NCI-H82 treated with DMSO at 0.1 percent for 48 hours (cell line): ENCODE results near the gene DDX20.

Experiments
- DNase-seq: peaks from one replicate; lab custom pipeline; 2025; ENCODE audit not compliant: unreplicated experiment; lab: John Stamatoyannopoulos, UW

Gene DDX20

GRCh38 chr1:111755331-111756123 lies at the start of gene DDX20:
Gene DDX20, plus strand, starts transcription at chr1:111755901. Its CDS starts 24 bp downstream, at chr1:111755925.
- DNase-seq, result peak; percentile 93

- no peak for DNase-seq
These were observed 48.8 kb upstream of the DDX20 start for GRCh38 chr1:111706921-111707320.

DNA sequence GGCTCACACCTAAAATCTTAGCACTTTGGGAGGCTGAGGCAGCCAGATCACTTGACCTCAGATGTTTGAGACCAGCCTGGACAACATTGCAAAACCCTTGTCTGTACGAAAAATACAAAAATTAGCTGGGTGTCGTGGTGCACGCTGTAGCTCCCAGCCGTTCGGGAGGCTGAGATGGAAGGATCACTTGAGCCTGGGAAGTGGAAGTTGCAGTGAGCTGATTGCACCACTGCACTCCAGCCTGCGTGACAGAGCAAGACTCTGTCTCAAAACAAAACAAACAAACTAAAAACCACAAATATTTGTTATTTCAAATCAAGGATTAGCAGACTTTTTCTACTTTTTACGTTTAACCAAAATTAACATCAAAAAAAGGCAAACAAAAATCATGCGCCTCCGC lies 47.8 kb upstream of the DDX20 start:
- DNase-seq, result no peak

DNA sequence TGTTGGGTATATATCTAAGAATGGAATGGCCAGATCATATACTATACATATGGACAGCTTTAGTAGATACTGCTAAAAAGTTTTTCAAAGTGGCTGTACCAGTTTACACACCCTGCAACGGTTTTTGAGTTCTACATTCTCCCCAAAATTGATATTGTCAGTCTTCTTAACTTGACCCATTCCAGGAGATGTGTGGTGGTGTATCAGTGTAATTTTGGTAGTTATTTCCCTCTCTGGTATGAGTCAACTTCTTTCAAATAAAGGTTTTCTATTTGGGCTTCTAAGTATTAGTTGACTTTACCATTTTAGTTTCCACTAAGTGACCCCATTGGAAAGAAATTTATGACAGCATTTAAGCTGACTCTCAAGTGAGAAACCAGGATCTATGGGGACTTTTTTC lies 45.7 kb upstream of the DDX20 start:
- DNase-seq, result no peak

- DNase-seq, result no peak
These were observed 39.4 kb upstream of the DDX20 start for GRCh38 chr1:111716333-111716732.

- DNase-seq, result no peak
These were observed 38.3 kb upstream of the DDX20 start for GRCh38 chr1:111717450-111717849.

DNA sequence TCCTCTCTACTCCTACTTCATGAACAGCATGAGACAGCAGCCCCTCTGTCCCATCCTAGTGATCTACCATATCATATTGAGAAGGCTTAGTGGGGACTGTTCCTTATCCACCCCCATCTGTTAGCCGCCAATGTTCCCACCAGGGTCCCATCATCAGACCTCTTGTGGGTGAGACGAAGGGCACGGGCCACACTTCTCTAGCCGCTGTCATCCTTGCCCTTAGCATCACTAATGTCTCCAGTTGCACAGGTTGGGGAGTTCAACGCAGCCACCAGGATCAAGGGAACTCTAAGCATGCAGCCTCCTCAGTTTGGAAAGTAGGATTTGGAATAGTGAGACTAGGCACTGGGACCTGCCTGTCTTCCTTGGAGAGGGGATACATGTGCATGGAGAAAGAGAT lies 36.6 kb upstream of the DDX20 start:
- DNase-seq, result no peak

DNA sequence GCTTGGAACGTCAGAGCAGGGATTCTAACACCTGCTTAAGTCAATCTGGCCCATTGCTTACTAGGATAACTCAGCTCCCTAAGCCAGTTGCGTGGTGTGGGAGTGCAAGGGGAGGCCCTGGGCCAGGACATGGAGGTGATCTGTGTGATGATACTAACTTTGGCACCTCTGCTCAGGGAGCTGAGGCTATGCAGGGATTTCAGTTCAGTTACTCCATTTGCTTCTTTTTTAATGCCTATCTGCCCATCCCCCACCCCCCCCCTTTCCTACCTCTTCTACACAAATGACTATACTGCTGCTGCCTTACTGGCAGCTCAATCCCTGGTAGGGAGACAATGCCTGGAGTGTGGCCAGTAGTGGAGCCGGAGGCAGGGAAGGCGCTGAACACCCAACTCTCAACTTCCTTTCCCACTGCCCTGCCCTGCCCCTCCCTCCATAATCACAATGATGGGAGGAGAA lies 36.0 kb upstream of the DDX20 start:
- no peak for DNase-seq

DNA sequence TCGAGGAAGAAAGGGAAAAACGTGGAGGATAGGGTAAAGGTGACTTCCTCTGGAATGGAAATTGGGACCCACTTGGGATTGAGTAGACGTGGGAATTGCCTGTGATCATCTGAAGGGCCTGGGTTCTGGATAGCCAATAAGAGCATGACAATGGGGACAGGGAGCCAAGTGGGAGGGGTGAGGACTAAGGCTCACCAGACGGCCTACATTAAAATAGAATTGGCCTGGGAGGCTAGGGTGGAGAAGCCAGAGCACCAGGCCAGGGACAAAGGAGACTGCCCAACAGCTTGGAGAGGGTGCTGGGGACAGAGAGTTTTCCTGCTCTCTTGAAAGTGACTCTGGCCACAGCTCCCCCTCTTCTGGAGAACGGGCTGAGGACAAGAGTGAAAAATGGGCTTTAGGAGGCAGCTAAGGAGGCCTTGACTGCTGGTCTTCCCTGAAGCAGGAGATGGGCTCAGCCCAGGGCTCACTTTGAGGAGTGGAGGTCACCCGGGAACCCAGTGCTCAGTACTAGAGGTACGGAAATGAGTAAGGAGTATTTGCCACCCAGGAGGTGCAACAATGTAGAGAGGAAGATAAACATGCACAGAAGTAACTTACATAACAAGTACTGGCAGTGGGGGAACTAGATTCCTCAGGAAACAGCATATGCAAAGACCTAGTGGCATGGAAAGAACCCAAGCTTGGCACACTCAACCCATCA lies 35.3 kb upstream of the DDX20 start:
- DNase-seq, result no peak

- no peak for DNase-seq
These were observed 34.5 kb upstream of the DDX20 start for GRCh38 chr1:111720977-111721786.

DNA sequence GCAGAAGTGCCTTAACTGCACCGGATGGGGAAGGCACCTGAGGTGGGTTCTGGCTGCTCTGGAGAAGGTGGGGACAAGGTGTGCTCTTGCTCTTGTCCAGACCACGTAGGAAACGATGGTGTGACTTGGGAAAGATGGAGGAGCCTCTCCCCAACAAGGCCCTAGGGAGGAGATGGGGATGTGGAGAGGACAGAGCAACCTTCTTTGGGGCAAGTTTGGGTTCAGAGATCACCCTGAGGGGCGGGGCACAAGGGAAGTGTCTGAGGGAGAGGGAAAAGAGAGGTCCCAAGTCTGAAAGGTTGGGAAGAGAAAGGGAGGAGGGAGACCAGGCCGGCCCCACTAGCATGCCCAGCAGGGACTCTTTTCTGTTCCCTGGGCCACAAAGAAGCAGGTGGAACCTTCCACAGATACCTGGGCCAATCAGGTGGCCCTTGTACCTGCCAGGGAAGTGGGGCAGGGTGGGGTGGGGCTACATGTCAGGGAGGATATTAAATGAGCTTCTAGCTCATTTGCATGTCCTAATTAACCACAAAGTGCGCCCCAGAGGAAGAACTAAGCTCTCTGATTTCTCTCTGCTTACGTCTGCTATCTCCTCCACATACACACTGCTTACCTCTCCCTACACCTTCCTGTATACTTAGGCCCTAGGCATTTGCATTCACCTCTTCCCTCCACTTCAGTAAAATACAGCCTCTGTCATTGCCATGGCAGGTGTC lies 32.5 kb upstream of the DDX20 start:
- DNase-seq, result no peak

DNA sequence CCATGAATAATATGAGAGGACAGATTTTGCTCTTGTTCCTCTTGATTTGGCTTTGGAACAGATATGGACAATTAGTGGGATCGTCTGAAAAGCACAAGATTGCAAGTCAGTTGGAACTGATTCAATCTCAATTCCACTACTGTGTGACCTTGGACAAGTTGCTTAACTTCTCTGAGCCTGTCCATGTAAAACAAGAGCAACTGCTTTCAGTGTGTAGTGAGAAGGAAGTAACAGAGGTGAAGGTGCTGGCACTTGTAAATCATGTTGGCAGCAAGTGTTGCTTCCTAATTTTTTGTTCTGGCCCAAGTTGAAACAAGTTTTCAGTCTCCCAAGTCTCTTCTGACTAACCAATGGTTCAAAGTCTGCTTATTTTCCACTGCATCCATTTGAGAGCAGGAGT lies 31.8 kb upstream of the DDX20 start:
- no peak for DNase-seq

- no peak for DNase-seq
These were observed 30.5 kb upstream of the DDX20 start for GRCh38 chr1:111725192-111725591.

GRCh38 chr1:111727056-111727455 lies 28.6 kb upstream of the DDX20 start:
- no peak for DNase-seq

- DNase-seq, result peak; percentile 88
These were observed 26.3 kb upstream of the DDX20 start for GRCh38 chr1:111729271-111729921.

GRCh38 chr1:111729946-111730681 lies 25.6 kb upstream of the DDX20 start:
- DNase-seq, result no peak

DNA sequence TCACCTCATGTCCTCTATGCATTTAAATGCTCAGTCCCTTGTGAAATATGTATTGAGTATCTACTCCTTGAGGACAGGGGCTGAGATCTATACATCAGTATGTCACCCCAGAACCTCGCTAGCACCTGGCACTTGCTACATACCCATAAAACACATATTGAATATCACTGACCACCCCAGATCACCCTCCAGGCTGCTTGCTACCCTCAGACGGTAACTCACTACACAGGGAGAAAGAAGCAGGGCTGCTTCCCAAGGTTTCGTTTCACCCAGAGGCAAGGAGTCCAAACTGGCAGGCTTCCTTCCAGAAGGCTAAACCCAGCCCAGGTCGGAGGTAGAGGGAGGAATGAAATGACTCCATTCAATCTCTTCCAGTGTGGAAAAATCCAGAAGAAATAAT lies 25.0 kb upstream of the DDX20 start:
- no peak for DNase-seq

DNA sequence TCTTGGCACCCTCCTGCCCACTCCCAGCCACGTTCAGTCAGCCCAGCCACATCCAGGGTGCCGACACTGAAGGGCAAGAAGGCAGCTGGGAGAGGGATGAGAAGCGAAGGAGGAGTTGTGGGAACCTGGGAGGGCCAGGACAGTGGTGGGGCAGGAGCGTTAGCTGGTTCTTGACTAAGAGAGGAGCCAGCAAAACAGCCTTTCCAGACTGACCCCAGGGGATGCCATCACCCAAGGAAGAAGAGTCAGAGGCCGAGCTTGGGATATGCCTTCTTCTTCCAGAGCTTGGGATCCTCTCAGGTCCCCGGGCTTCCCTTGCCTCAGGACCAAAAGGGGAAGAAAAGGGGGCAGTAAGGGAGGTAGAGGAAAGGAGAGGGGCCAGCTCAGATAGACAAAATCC lies 23.7 kb upstream of the DDX20 start:
- no peak for DNase-seq

GRCh38 chr1:111732718-111733117 lies 23.0 kb upstream of the DDX20 start:
- DNase-seq, result no peak
